Coronary artery (tissue), 2 donors: ENCODE results near the gene CABCOCO1.
"Not testable (repeated sequence)": the region's sequence is repeated elsewhere in the genome, so short reads cannot be mapped to it uniquely, and the experiment has no call there.

Experiments
- DNase-seq: peaks from one replicate; pipeline ENCODE4 v3.0.0-alpha.2; 2017; ENCODE audit warnings: low spot score
- H3K27ac ChIP-seq, 2 donors: fragments of 200-600 bp; sonication (generic); one replicate each; pipeline ENCODE4 v1.5.1; 2016 to 2019
- H3K4me3 ChIP-seq: fragments of 200-600 bp; sonication (generic); 2 replicates; pipeline ENCODE4 v1.5.1; 2016; ENCODE audit warnings: mild to moderate bottlenecking, moderate library complexity
- TF ChIP-seq, protein P1 (sequence below): fragments of 200-600 bp; sonication (generic); IDR thresholded peaks from one replicate; pipeline ENCODE4 v1.5.1; 2019; ENCODE audit warnings: antibody characterized with exemption

CABCOCO1 gene

DNA sequence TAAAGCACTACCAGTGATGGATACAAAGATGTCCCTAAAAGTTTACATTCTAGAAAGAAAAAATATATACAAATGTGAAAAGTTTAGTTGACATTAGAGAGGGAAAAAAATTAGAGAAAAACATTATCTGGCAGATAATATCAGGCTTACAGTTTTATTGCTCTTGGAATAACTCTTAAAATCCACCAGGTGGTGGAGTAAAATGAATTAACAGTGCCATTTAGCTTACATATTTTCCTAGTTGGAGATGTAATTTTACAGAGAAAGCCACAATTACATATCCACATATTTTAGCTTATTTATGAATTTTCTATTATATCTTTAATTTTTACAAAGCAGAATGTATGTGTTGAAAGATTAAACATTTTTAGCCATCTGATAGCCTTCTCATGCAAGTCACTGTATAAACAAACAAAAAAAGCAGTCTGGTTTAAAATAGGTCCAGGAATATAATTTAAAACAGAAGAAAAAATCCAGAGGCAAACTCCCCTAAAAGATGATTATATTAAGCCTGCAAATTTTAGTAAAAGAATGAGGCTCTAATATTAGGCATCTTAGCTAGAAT, 6.5 kb downstream of the CABCOCO1 start:
- Histone ChIP-seq H3K27ac (no peak overlapping the region), H3K4me3 (no peak overlapping the region)
- TF ChIP-seq, protein P1, sequence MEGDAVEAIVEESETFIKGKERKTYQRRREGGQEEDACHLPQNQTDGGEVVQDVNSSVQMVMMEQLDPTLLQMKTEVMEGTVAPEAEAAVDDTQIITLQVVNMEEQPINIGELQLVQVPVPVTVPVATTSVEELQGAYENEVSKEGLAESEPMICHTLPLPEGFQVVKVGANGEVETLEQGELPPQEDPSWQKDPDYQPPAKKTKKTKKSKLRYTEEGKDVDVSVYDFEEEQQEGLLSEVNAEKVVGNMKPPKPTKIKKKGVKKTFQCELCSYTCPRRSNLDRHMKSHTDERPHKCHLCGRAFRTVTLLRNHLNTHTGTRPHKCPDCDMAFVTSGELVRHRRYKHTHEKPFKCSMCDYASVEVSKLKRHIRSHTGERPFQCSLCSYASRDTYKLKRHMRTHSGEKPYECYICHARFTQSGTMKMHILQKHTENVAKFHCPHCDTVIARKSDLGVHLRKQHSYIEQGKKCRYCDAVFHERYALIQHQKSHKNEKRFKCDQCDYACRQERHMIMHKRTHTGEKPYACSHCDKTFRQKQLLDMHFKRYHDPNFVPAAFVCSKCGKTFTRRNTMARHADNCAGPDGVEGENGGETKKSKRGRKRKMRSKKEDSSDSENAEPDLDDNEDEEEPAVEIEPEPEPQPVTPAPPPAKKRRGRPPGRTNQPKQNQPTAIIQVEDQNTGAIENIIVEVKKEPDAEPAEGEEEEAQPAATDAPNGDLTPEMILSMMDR = no peak
- DNase-seq = no peak

DNA sequence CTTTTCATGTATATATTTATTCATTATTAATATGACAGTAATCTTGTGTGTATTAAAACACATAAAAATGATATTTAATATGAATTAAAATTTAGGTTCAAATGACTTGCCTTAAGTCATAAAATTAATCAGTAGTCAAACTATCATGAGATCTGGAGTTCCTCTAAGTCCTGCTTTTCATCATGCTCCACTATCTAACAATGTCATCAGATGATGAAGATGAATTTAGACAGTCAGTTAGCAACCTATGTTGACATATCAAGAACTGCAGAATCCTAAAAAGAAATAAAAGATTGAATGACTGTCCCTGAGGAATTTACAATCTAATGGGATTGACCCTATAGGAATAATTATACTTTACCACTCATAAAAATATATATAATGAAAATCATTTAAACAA, 7.1 kb downstream of the CABCOCO1 start:
- TF ChIP-seq, protein P1 = no peak
- H3K27ac ChIP-seq = no peak overlapping the region
- no peak overlapping the region for H3K4me3 ChIP-seq
- DNase-seq = no peak

DNA sequence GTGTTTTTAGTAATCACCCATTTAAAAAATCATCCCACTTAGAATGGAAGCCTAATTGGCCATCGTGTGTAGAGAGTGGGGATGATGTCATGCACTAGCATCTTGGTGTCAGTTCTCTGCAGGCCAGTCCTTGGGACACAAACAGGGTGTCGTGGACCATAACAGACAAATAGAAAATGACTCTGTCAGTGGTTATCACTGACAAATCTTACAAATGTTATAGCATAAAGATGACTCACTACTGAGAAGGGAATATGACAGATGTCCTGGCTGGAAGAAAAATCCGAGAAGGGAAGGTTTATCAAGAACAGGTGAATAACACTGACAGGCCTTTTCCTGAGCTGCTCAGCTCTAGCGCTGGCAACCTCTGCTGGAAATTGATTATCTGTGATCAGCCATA, 10.6 kb downstream of the CABCOCO1 start:
- TF ChIP-seq, protein P1 = no peak
- Histone ChIP-seq H3K27ac (no peak overlapping the region), H3K4me3 (no peak overlapping the region)
- no peak for DNase-seq

DNA sequence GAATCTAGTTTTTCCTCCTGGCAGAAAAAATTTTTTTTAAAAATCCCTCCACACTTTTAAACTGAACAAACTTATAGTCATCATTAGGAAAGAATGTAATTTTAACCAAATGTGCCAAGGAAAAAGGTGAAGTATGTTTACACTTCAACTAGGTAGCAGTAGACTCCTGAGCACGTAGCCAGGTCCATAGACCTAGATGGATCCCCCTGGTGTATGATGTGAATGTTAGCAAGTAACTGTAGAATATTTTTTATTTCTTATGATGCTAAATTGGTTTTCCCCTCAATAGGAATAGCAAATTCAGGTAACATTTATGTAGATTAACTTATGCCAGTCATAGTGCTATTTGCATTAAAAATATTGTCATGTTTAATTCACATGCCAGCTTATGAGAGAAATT, 19.6 kb downstream of the CABCOCO1 start:
- no peak overlapping the region for H3K4me3 ChIP-seq
- TF ChIP-seq, protein P1 = no peak
- no peak for DNase-seq
- no peak overlapping the region for H3K27ac ChIP-seq

DNA sequence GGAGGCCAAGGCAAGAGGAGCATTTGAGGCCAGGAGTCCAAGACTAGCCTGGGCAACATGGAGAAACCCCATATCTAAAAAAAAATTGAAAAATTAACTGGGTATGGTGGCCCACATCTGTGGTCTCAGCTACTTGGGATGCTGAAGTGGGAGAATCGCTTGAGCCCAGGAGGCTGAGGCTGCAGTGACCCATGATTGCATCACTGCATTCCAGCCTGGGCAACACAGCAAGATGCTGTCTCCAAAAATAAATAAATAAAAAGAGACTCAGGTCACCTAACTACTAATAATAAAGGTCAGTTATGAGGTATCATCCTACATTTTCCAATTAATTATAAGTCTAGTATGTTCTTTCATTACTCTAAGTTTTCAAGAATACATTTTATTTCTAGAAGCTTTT, 20.6 kb downstream of the CABCOCO1 start:
- Histone ChIP-seq H3K27ac (no peak overlapping the region), H3K4me3 (no peak overlapping the region)
- TF ChIP-seq, protein P1 = no peak
- no peak for DNase-seq

DNA sequence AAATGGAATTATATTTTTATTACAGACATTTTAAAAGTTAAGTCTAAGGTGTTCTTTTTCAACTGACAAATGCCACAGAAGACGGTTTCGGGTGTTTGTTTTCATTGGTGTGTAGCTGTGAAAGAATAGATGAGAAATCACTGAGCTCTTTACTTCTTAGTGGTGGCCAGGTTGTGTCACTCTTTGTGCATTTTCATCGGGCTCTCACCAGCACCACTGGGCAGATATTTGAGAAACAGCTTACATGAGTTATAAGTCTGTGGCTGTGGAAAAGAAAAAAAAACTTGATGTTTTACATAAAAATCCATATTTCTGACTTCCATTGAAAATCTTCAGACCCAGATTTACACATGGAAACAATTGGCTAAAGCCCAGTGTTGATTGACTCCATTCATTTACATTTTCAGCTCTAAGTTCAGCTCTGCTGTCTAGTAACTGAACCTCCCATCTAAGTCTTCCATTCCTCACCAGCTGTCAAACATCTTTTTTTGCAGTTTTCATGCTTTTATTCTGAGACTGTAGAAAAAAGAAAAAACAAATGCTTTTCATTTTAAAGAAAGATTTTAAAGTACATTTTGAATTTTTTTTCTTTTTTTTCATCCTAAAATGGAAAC, 22.3 kb downstream of the CABCOCO1 start:
- no peak overlapping the region for H3K27ac ChIP-seq
- no peak overlapping the region for H3K4me3 ChIP-seq
- TF ChIP-seq, protein P1 = no peak
- no peak for DNase-seq

DNA sequence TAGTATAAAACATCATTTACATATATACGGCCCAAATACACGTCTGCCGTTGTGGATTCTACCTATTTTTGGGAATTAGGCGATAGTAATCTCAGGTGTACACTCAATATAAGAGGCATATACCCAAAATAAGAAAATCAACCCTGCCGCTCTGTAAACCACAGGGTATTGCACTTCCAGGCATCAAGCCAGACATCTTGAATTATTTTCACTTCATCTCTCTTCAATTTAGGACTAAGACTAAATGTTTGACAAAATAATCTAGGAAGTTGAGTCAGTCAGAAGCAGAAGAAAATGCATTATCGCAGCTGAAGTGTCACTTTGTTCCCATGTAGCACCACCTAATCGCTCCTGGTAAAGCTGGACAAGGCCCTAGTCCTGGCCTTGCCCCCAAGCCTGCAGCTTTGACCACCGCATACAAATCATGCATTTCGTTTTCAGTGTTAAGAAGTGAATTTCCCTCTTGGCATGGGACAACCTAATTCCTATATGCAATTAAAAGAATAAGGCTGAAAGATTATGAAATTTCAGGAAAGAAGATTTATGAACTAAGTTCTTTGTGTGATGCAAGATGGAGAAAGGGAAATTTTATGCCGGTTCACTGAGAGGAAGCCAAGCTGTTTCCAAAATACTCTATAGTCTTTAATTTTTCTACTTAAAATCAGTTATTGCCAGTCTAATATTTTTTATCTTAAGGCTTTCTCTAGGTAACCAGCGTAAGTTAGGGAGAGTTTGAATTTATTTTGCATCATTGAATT, 26.0 kb downstream of the CABCOCO1 start:
- DNase-seq = no peak
- TF ChIP-seq, protein P1 = no peak
- Histone ChIP-seq H3K27ac (no peak overlapping the region), H3K4me3 (no peak overlapping the region)

DNA sequence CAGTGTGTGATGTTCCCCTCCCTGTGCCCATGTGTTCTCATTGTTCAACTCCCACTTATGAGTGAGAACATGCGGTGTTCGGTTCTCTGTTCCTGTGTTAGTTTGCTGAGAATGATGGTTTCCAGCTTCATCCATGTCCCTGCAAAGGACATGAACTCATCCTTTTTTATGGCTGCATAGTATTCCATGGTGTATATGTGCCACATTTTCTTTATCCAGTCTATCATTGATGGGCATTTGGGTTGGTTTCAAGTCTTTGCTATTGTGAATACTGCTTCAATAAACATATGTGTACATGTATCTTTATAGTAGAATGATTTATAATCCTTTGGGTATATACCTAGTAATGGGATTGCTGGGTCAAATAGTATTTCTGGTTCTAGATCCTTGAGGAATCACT, 28.9 kb downstream of the CABCOCO1 start:
- H3K27ac ChIP-seq, H3K4me3 ChIP-seq, DNase-seq: not testable (repeated sequence)
